ENCODE results near the gene FAF1.

Gene FAF1

GRCh38 chr1:50665413-50665812 lies 294.7 kb downstream of the FAF1 start:
- no peak for DNase-seq (ENCODE audit: low spot score)
- Histone ChIP-seq H3K27ac (no peak overlapping the region), H3K4me3 (no peak overlapping the region)
- TF ChIP-seq, protein P1, sequence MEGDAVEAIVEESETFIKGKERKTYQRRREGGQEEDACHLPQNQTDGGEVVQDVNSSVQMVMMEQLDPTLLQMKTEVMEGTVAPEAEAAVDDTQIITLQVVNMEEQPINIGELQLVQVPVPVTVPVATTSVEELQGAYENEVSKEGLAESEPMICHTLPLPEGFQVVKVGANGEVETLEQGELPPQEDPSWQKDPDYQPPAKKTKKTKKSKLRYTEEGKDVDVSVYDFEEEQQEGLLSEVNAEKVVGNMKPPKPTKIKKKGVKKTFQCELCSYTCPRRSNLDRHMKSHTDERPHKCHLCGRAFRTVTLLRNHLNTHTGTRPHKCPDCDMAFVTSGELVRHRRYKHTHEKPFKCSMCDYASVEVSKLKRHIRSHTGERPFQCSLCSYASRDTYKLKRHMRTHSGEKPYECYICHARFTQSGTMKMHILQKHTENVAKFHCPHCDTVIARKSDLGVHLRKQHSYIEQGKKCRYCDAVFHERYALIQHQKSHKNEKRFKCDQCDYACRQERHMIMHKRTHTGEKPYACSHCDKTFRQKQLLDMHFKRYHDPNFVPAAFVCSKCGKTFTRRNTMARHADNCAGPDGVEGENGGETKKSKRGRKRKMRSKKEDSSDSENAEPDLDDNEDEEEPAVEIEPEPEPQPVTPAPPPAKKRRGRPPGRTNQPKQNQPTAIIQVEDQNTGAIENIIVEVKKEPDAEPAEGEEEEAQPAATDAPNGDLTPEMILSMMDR (IDR thresholded peaks at IDR 0.05), result no peak

- no peak for DNase-seq (ENCODE audit: low spot score)
- TF ChIP-seq, protein P1 (IDR thresholded peaks at IDR 0.05), result no peak
- no peak overlapping the region for H3K27ac ChIP-seq
- H3K4me3 ChIP-seq, result no peak overlapping the region
These were observed 298.4 kb downstream of the FAF1 start for GRCh38 chr1:50661626-50662025.

DNA sequence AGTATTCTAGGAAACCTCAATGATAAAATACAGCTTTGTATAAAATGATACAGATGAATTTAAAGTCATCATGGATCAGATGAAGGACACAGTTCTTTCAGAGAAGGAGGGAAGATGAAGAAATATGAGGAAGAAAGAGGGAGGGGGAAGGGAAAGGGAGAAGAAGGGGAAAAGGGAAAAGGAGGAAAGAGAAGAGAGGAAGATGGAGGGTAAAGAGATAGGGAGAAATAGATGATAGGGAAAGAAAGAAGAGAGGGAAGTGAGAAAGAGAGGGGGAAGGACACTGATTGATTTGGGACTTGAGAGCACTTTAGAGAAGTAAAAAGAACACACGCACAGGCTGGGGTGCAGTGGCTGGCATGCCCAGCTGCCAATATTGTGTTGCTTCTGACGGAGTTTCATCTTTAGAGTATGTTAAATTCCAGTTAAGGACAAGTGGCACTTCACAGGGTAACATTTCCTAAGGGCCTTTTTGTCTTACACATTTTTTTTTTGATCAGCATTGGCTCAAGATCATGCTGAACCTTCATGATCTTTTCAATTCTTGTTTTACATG lies 300.9 kb downstream of the FAF1 start:
- Histone ChIP-seq H3K27ac (no peak overlapping the region), H3K4me3 (no peak overlapping the region)
- no peak for DNase-seq (ENCODE audit: low spot score)
- TF ChIP-seq, protein P1 (IDR thresholded peaks at IDR 0.05), result no peak

DNA sequence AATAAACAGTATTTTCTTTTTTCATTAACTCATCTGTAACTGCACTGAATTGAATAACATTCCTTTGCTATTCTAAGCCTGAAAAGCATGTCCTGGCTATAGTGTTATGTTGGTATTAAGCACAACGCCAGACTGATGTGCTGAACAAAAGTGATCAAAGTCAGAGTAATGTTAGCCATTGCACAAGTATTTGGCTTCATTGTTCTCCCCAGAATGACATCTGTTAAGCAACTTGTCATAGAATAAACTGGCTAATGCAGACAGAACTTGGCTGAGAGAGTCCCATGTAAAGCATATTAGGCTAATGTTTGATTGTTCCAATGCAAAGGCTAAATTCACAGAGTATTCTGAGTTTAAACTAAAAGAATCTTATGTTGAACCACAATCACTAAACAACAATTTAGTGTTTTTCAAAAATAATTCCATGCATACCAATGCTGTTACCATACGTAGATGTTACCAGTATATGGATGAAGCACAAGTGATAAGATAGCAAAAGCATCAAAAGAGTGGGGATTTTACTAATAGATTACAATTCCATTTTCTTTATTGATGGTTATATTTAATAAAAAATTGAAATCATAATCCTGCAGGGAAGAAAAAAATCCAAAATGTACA lies 301.5 kb downstream of the FAF1 start:
- no peak for DNase-seq (ENCODE audit: low spot score)
- H3K4me3 ChIP-seq, result no peak overlapping the region
- H3K27ac ChIP-seq, result no peak overlapping the region
- TF ChIP-seq, protein P1 (IDR thresholded peaks at IDR 0.05), result no peak

DNA sequence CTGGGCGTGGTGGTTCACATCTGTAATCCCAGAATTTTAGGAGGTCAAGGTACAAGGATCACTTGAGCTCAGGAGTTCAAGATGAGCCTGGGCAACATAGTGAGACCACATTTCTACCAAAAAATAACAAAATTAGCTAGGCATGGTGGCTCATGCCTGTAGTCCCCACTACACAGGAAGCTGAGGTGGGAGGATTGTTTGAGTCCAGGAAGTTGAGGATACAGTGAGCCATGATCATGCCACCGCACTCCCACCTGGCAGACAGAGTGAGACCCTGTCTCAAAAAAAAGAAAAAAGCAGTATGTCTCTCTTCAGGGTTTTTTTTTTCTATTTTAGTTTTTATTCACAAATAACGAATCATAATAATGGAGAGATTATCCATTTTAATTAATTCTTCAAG lies 303.1 kb downstream of the FAF1 start:
- DNase-seq (ENCODE audit: low spot score), result no peak
- Histone ChIP-seq H3K27ac (no peak overlapping the region), H3K4me3 (no peak overlapping the region)
- TF ChIP-seq, protein P1 (IDR thresholded peaks at IDR 0.05), result no peak

- DNase-seq (ENCODE audit: low spot score), result no peak
- H3K27ac ChIP-seq, result no peak overlapping the region
- H3K4me3 ChIP-seq, result no peak overlapping the region
- TF ChIP-seq, protein P1 (IDR thresholded peaks at IDR 0.05), result no peak
These were observed 308.4 kb downstream of the FAF1 start for GRCh38 chr1:50651476-50652263.

Data from coronary artery (tissue), 2 donors.